GM13977 (cell line): ENCODE measurements around the gene SSNA1.

ENCODE experiments used
- DNase-seq: peaks from one replicate; pipeline ENCODE4 v3.0.0; 2012; ENCODE audit warnings: low spot score
- CTCF ChIP-seq: IDR thresholded peaks from 2 replicates; pipeline ENCODE4 v1.5.1; 2012; ENCODE audit warnings: mild to moderate bottlenecking, control low read depth; ENCODE audit not compliant: insufficient read depth; ENCODE audit errors: extremely low read depth, missing control alignments
- in situ Hi-C: fragments of 300-500 bp; cut with MboI; formaldehyde crosslinking; loops from one replicate; pipeline ENCODE4 v1.12.0; 2022; ENCODE audit warnings: low sequenced_read_pairs, low pct_unique_long_range_greater_than_20kb, mixed read lengths, inconsistent platforms; ENCODE audit not compliant: unreplicated experiment

SSNA1 gene

GRCh38 chr9:137190315-137190856 lies 1.9 kb downstream of the SSNA1 start:
- in situ Hi-C loops = no loop called here
- no peak for TF ChIP-seq CTCF
- DNase-seq = no peak

- in situ Hi-C loops = no loop called here
- TF ChIP-seq CTCF = no peak
- no peak for DNase-seq
These were observed 2.8 kb downstream of the SSNA1 start for GRCh38 chr9:137191245-137191644.

GRCh38 chr9:137191691-137192447 lies 3.4 kb downstream of the SSNA1 start:
- no peak for DNase-seq
- TF ChIP-seq CTCF = no peak
- in situ Hi-C loops = no loop called here

- in situ Hi-C loops = no loop called here
- TF ChIP-seq CTCF = no peak
- DNase-seq = no peak
These were observed 3.9 kb downstream of the SSNA1 start for GRCh38 chr9:137192448-137192780.

DNA sequence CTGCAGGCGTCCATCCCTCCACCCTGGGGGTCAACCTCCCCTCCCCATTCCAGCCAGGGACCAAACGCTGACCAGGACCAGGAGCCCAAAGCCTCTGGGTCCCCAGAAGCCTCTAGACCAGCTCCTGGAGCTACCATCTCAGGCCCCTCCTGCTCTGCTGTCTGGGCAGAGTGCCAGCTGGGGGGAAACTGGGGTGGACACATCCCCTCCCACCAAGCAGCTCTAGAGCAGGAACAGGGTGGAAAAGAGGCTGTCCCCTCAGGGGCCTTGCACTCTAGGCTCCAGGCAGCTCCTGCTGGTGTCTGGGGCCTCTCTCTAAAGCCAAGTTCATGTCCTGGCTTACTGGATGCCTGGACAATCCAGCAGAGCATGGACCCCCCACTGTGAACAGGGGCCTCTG lies 4.4 kb downstream of the SSNA1 start:
- no peak for TF ChIP-seq CTCF
- in situ Hi-C loops = no loop called here
- no peak for DNase-seq

DNA sequence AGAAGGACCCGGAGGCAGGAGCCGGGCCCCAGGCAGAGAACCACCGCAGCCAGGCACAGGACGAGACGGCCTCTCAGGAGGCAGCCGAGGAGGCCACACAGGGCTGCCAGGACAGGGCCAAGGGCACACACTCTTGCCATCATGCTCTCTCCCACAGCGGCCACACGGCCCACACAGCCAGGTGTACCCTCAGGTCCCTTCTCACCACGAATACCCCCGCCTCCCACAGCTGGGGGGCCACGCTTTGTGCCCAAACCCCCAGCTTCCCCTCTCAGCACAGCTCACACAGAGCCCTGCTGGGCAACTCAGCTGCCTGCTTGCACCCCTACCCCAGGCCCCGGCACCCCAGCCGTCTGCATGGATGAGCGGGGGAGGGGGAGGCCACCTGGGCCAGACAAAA lies 5.3 kb downstream of the SSNA1 start:
- no peak for DNase-seq
- TF ChIP-seq CTCF = no peak
- in situ Hi-C loops = no loop called here

- no peak for TF ChIP-seq CTCF
- no peak for DNase-seq
- in situ Hi-C loops = no loop called here
These were observed 5.9 kb downstream of the SSNA1 start for GRCh38 chr9:137194388-137194787.
